Panc1 (cell line): Measurements from ENCODE around the gene SPP1.

Source experiments
- POLR2AphosphoS5 ChIP-seq: IDR thresholded peaks from 2 replicates; pipeline ENCODE4 v1.6.1; 2012; ENCODE audit warnings: mild to moderate bottlenecking, low read depth, low read length, moderate library complexity
- SIN3A ChIP-seq: IDR thresholded peaks from 2 replicates; pipeline ENCODE4 v1.6.1; 2012; ENCODE audit warnings: low read depth, mild to moderate bottlenecking, low read length, moderate library complexity, borderline replicate concordance; ENCODE audit not compliant: insufficient read depth
- TCF7L2 ChIP-seq: IDR thresholded peaks from 2 replicates; pipeline ENCODE4 v1.6.1; 2011; ENCODE audit warnings: mild to moderate bottlenecking, low read depth, low read length, inconsistent platforms
- TF ChIP-seq, protein P1 (sequence below): fragments of 450-650 bp; IDR thresholded peaks from 2 replicates; pipeline ENCODE4 v1.5.1; 2017; ENCODE audit warnings: mild to moderate bottlenecking
- TF ChIP-seq, protein P2 (sequence below), 2 experiments: IDR thresholded peaks; 2 replicates each; pipeline ENCODE4 v1.6.1; 2011 to 2012; ENCODE audit warnings: low read depth in 2 of 2, control low read depth in 1 of 2, low read length in 1 of 2, mild to moderate bottlenecking in 1 of 2, moderate library complexity in 1 of 2; ENCODE audit not compliant: insufficient read depth in 1 of 2

DNA sequence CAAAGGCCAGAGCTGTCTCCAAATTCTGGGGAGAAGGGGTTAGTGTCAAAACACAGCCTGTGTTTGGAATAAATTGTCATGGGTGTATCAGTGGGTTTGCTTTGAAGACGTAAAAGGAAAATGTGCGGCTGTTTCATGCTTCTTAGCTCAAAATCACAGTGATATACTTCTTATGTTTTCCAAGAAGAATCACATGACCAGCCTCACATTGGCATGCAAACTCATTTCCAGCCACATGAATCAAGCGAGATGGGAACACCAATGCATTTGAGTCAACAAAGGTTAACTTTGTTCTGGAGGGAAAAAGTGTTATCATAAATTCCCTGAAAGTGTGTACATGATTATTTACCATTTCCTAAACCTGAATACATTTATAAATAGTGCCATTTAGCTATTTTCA is 19.0 kb upstream of the SPP1 start:
- TF ChIP-seq, protein P1, sequence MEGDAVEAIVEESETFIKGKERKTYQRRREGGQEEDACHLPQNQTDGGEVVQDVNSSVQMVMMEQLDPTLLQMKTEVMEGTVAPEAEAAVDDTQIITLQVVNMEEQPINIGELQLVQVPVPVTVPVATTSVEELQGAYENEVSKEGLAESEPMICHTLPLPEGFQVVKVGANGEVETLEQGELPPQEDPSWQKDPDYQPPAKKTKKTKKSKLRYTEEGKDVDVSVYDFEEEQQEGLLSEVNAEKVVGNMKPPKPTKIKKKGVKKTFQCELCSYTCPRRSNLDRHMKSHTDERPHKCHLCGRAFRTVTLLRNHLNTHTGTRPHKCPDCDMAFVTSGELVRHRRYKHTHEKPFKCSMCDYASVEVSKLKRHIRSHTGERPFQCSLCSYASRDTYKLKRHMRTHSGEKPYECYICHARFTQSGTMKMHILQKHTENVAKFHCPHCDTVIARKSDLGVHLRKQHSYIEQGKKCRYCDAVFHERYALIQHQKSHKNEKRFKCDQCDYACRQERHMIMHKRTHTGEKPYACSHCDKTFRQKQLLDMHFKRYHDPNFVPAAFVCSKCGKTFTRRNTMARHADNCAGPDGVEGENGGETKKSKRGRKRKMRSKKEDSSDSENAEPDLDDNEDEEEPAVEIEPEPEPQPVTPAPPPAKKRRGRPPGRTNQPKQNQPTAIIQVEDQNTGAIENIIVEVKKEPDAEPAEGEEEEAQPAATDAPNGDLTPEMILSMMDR, result no peak
- TF ChIP-seq SIN3A (no peak), POLR2AphosphoS5 (no peak), TCF7L2 (no peak)
- TF ChIP-seq, protein P2, sequence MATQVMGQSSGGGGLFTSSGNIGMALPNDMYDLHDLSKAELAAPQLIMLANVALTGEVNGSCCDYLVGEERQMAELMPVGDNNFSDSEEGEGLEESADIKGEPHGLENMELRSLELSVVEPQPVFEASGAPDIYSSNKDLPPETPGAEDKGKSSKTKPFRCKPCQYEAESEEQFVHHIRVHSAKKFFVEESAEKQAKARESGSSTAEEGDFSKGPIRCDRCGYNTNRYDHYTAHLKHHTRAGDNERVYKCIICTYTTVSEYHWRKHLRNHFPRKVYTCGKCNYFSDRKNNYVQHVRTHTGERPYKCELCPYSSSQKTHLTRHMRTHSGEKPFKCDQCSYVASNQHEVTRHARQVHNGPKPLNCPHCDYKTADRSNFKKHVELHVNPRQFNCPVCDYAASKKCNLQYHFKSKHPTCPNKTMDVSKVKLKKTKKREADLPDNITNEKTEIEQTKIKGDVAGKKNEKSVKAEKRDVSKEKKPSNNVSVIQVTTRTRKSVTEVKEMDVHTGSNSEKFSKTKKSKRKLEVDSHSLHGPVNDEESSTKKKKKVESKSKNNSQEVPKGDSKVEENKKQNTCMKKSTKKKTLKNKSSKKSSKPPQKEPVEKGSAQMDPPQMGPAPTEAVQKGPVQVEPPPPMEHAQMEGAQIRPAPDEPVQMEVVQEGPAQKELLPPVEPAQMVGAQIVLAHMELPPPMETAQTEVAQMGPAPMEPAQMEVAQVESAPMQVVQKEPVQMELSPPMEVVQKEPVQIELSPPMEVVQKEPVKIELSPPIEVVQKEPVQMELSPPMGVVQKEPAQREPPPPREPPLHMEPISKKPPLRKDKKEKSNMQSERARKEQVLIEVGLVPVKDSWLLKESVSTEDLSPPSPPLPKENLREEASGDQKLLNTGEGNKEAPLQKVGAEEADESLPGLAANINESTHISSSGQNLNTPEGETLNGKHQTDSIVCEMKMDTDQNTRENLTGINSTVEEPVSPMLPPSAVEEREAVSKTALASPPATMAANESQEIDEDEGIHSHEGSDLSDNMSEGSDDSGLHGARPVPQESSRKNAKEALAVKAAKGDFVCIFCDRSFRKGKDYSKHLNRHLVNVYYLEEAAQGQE (IDR thresholded peaks at IDR 0.05; ENCODE audit: insufficient read depth in 1 of 2, low read depth in 2 of 2, low read length in 1 of 2), result no peak
